ENCODE measurements around the gene LMAN1L.

LMAN1L gene

GRCh38 chr15:74823324-74823723 is 10.7 kb downstream of the LMAN1L start:
- TF ChIP-seq EZH2phosphoT487 (conservative IDR thresholded peaks at IDR 0.05; ENCODE audit: low read length) (no peak), CTCF (IDR thresholded peaks at IDR 0.05; ENCODE audit: insufficient read depth, low read length, poor library complexity, severe bottlenecking) (no peak)
- Histone ChIP-seq H3K27ac (ENCODE audit: low read depth, low read length) (no peak overlapping the region), H3K9me3 (ENCODE audit: insufficient read depth, low read length) (no peaks in the 10 kb centered on the region)

DNA sequence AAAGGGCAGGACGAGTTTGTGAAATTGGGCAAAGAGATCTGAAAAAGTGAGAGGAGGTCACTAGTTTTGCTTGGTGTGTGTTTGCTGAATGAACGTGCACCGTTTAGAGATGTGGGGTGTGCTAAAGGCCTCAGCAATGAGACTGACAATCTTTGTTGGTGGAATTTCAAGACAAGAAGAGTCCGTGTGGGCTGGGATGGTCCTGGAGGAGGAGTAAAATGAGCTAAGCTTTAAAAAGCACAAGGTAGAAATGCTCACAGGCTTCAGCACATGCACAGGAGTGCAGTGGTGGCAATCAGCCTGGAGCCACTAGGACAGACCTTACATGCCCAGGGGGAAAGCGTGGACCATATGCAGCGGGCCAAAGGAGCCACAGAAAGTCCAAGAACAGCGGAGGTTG is 12.3 kb downstream of the LMAN1L start:
- H3K4me2 ChIP-seq (ENCODE audit: low read depth, low read length, poor library complexity, severe bottlenecking), result no peak overlapping the region
- H3K36me3 ChIP-seq (ENCODE audit: low read length), result no peaks in the 10 kb centered on the region
- H3K9ac ChIP-seq (ENCODE audit: low read length), result no peak overlapping the region
- H3K4me3 ChIP-seq (ENCODE audit: insufficient read depth, low read length, poor library complexity, severe bottlenecking), result no peak overlapping the region
- H3K9me2 ChIP-seq (replicated peaks; ENCODE audit: insufficient read depth, low read length), result no peaks in the 10 kb centered on the region
- H2AFZ ChIP-seq (ENCODE audit: low read depth, low read length, severe bottlenecking), result no peak overlapping the region
- no peaks in the 10 kb centered on the region for H3K27me3 ChIP-seq (ENCODE audit: low read length)
- no peaks in the 10 kb centered on the region for H3K79me2 ChIP-seq (ENCODE audit: insufficient read depth, low read length)
- no peaks in the 10 kb centered on the region for H3F3A ChIP-seq (ENCODE audit: insufficient read depth)
- TF ChIP-seq EZH2phosphoT487 (conservative IDR thresholded peaks at IDR 0.05; ENCODE audit: low read length) (no peak), CTCF (IDR thresholded peaks at IDR 0.05; ENCODE audit: insufficient read depth, low read length, poor library complexity, severe bottlenecking) (no peak)
- H4K20me1 ChIP-seq (ENCODE audit: low read depth, low read length), result no peaks in the 10 kb centered on the region
- H3K27ac ChIP-seq (ENCODE audit: low read depth, low read length), result no peak overlapping the region
- no peaks in the 10 kb centered on the region for H3K9me3 ChIP-seq (ENCODE audit: insufficient read depth, low read length)

More at GRCh38 chr15:74823324-74823723, 10.7 kb downstream of the LMAN1L start:
- Histone ChIP-seq H3K36me3 (ENCODE audit: low read length) (no peaks in the 10 kb centered on the region), H3K4me3 (ENCODE audit: insufficient read depth, low read length, poor library complexity, severe bottlenecking) (no peak overlapping the region), H4K20me1 (ENCODE audit: low read depth, low read length) (no peaks in the 10 kb centered on the region), H3K9ac (ENCODE audit: low read length) (no peak overlapping the region), H3K79me2 (ENCODE audit: insufficient read depth, low read length) (no peaks in the 10 kb centered on the region), H3K9me2 (replicated peaks; ENCODE audit: insufficient read depth, low read length) (no peaks in the 10 kb centered on the region), H3K27me3 (ENCODE audit: low read length) (no peaks in the 10 kb centered on the region), H2AFZ (ENCODE audit: low read depth, low read length, severe bottlenecking) (no peak overlapping the region), H3F3A (ENCODE audit: insufficient read depth) (no peaks in the 10 kb centered on the region), H3K4me2 (ENCODE audit: low read depth, low read length, poor library complexity, severe bottlenecking) (no peak overlapping the region)

DNA sequence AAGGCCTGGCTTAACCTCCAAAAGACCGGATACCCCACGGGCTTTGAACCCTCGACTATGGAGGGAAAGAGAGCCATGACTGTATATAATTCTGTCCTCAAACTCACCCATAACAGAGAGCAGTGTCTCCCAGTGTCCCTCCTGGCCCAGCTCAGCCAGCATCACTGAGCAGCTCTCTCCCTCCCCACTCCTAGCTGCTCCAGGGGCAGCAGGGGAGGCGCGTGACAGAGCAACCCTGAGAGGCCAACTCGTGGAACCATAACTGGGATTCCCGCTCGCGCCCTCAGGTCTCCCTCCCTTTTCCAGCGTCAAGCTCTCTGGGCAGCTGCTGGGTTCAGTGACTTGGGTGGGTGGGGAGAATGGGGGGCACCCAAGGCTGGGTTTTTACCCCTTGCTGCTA is 13.2 kb downstream of the LMAN1L start:
- Histone ChIP-seq H3F3A (ENCODE audit: insufficient read depth) (no peaks in the 10 kb centered on the region), H3K36me3 (ENCODE audit: low read length) (no peaks in the 10 kb centered on the region), H3K9ac (ENCODE audit: low read length) (no peak overlapping the region), H3K9me2 (replicated peaks; ENCODE audit: insufficient read depth, low read length) (no peaks in the 10 kb centered on the region), H3K27ac (ENCODE audit: low read depth, low read length) (no peak overlapping the region), H3K4me2 (ENCODE audit: low read depth, low read length, poor library complexity, severe bottlenecking) (no peak overlapping the region), H3K79me2 (ENCODE audit: insufficient read depth, low read length) (no peaks in the 10 kb centered on the region), H2AFZ (ENCODE audit: low read depth, low read length, severe bottlenecking) (no peak overlapping the region), H4K20me1 (ENCODE audit: low read depth, low read length) (no peaks in the 10 kb centered on the region), H3K9me3 (ENCODE audit: insufficient read depth, low read length) (no peaks in the 10 kb centered on the region), H3K4me3 (ENCODE audit: insufficient read depth, low read length, poor library complexity, severe bottlenecking) (no peak overlapping the region), H3K27me3 (ENCODE audit: low read length) (no peaks in the 10 kb centered on the region)
- TF ChIP-seq CTCF (IDR thresholded peaks at IDR 0.05; ENCODE audit: insufficient read depth, low read length, poor library complexity, severe bottlenecking), result no peak

Data from SU-DHL-6 (cell line).